ENCODE data around the gene POU6F1. TPM values are rescaled to one million over a fixed set of nuclear protein-coding genes. Genes with fewer than 3 reads are reported as not detected.

POU6F1 gene
- total RNA-seq, 4 donors from 2014 or later, result 5.8 to 14.8 (median 8.5) TPM

DNA sequence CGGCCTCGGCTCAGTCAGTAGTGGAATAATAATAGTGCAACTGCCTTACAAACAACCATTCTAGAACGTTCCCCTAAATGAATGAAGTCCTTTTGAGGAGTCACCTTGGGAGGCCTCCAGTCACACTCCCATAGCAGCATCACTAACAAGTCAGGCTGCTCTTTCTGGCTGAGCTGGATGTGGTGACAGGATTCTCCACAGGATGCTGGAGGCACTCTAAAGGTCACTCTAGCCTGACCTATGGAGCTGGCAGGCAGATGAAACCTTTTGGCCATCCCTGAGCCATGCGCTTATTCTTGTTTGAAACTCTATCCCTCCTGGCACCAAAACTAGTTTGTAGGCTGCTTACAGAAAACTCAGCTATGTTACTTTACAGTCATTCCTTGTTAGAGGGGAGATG, 27.0 kb downstream of the POU6F1 start:
- no peak for TF ChIP-seq CTCF (IDR thresholded peaks at IDR 0.05)
- no peak for ATAC-seq (ENCODE audit: low FRiP score)
- DNase-seq (ENCODE audit: low spot score), result no peak

DNA sequence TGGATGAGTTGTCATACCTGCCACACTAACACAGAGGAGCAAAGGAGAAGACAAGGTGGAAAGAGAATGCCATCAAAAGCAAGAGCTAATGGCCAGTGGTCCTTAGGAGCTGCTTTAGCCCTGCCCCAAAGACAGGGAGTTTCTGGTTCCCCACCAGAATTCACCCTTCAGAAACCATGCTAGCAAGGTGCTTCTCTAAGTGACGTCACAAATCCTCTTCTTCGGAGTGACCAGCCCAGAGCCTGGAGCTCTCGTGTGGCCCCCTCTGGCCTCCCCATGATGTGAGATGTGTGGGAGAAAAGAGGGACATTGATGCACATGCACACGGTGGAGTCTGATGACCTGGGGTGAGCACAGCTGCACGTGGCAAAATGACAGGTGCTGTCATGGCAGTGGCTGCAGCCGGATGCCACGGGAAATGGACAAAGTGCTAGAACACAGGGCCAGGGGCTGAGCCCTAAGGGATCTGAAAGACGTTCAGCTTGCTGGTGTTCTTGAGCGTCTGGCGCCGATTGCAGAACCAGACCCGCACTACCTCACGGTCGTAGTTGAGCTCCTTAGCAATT, 28.0 kb downstream of the POU6F1 start:
- TF ChIP-seq CTCF (IDR thresholded peaks at IDR 0.05), result no peak
- ATAC-seq (ENCODE audit: low FRiP score), result no peak
- no peak for DNase-seq (ENCODE audit: low spot score)

DNA sequence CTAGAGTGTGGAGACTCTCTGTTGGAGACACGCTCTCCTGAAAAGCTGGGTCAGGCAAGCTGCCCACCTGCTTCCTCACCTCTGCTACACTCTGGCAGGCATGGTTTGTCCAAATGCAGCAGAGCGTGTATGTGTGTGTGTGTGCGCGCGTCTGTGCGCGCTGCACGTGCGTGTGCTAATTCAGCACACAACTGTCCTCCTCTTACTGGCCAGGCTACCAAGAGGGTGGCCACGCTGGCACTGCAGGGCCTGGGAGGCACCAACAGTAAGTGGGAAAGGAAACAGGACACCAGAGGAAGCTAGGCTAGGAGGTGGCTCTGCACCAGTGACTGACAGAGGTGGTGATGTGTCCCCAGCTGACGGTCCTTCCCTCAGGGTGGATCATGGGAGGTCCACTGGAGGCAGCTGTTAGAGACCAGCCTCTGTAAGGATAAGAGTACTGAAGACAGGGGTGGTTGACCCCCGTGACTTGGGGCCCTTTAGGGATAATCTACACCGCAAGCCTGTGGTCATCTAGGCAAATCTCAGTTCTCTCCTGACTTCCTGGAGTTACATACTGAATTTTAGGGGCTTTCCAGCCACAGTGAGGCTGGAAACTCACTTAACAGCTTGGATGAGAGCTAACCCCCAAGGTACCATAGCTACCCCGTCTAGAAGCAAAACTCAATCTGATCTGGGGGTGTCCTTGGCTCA, 29.4 kb downstream of the POU6F1 start:
- no peak for TF ChIP-seq CTCF (IDR thresholded peaks at IDR 0.05)
- DNase-seq (ENCODE audit: low spot score) (no peak), ATAC-seq (ENCODE audit: low FRiP score) (no peak)

- no peak for DNase-seq (ENCODE audit: low spot score)
- TF ChIP-seq CTCF (IDR thresholded peaks at IDR 0.05), result no peak
- ATAC-seq (ENCODE audit: low FRiP score), result no peak
Measured at GRCh38 chr12:51187370-51187987, 30.4 kb downstream of the POU6F1 start.

- no peak for TF ChIP-seq CTCF (IDR thresholded peaks at IDR 0.05)
- DNase-seq (ENCODE audit: low spot score), result no peak
Measured at GRCh38 chr12:51186465-51187085, 31.3 kb downstream of the POU6F1 start.

GRCh38 chr12:51185171-51185717, 32.6 kb downstream of the POU6F1 start:
- no peak for TF ChIP-seq CTCF (IDR thresholded peaks at IDR 0.05)
- DNase-seq (ENCODE audit: low spot score), result no peak
- no peak for ATAC-seq (ENCODE audit: low FRiP score)

More at GRCh38 chr12:51186465-51187085, 31.3 kb downstream of the POU6F1 start:
- ATAC-seq (ENCODE audit: low FRiP score), result no peak

All from omental fat pad (tissue), 4 donors.